SJCRH30 (cell line): ENCODE measurements around the gene UBA6. TPM values are rescaled to one million over a fixed set of nuclear protein-coding genes. Genes with fewer than 3 reads are reported as not detected.

Experiments used
- DNase-seq, 2 experiments: peaks; one replicate each; pipeline ENCODE4 v3.0.0-alpha.2; 2015 to 2020
- H3K27ac ChIP-seq: fragments of 250-450 bp; sonication (Bioruptor Pico); 2 replicates; pipeline ENCODE4 v1.5.1; 2020; ENCODE audit warnings: mild to moderate bottlenecking, moderate library complexity
- H3K27me3 ChIP-seq: fragments of 250-450 bp; sonication (Bioruptor Pico); 2 replicates; pipeline ENCODE4 v1.5.1; 2020; ENCODE audit warnings: mild to moderate bottlenecking, moderate library complexity
- H3K36me3 ChIP-seq: fragments of 250-450 bp; sonication (Bioruptor Pico); 2 replicates; pipeline ENCODE4 v1.5.1; 2020; ENCODE audit warnings: mild to moderate bottlenecking, moderate library complexity
- H3K4me1 ChIP-seq: fragments of 250-450 bp; sonication (Bioruptor Pico); 2 replicates; pipeline ENCODE4 v1.5.1; 2020; ENCODE audit warnings: mild to moderate bottlenecking, moderate library complexity
- H3K4me3 ChIP-seq: fragments of 250-450 bp; sonication (Bioruptor Pico); 2 replicates; pipeline ENCODE4 v1.5.1; 2020; ENCODE audit warnings: mild to moderate bottlenecking, moderate library complexity
- H3K9me3 ChIP-seq: fragments of 250-450 bp; sonication (Bioruptor Pico); replicated peaks from 2 replicates; pipeline ENCODE4 v1.5.1; 2020; ENCODE audit warnings: mild to moderate bottlenecking, moderate library complexity
- total RNA-seq: library from RNA; depleted of rRNA; stranded (reverse); fragments of >200 nt; shearing (Covaris generic); gene quantifications from 2 replicates; pipeline ENCODE4 v1.2.3, GENCODE V29; 2014

The UBA6 gene
- total RNA-seq, 1 experiment from 2014 or later, result 118 TPM

DNA sequence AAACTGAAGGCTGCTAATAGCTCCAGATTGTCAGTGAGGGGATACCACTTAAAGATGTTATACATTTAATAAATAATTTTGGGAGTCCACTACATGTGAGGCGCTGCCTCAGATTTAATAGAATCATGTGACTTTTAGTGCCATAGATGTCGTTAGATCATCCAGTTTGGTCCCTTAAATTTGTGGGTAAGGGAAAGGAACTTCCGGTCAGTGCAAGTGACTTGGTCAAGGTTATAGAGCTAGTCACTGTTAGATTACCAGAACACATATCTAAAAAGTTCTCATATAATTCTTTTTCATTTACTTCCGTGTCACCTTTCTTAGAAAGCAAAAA lies 529 bp upstream of the UBA6 start:
- Histone ChIP-seq H3K36me3 (peaks cover 6% of the 10 kb centered on the region; the same call in 1 of the 2 replicates), H3K9me3 (no peaks in the 10 kb centered on the region), H3K4me3 (peak overlapping the region; percentile 98), H3K27ac (peak overlapping the region; percentile 77), H3K27me3 (no peaks in the 10 kb centered on the region), H3K4me1 (peaks cover 4% of the 10 kb centered on the region)
- DNase-seq, result no peak

DNA sequence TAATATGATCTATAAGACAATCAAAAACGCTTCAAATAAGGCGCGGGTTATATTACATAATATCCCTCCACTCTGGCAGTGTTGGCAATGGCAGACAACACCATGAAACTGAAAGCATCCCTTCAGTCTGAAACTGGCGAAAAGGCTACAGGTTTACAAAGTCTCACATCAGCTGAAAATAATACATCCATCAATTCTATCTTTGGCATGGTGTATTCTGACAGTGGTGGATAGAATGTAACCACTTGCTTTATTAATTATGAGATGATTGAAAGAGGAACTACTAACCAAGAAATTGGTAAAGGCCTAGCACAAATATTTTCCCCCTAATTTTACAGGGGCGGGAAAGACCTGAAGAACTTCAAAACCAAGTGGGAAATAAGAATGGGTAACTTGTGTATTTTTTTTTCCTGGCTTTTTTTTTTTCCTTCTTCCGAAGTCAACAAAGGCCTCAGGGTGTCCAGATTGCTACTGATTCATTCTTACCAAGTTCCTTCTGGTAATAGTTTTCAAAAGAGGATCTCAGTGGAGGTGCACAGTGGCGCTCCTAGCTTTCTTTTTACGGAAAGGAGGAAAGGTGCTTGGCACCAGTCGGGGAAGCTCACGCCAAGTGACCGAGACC lies 728 bp downstream of the UBA6 start:
- peak overlapping the region; percentile 77 for H3K27ac ChIP-seq
- DNase-seq, result peak in 1 of 2 experiments; percentile 16
- peaks cover 16% of the 10 kb centered on the region; the same call in 1 of the 2 replicates for H3K36me3 ChIP-seq
- no peaks in the 10 kb centered on the region for H3K9me3 ChIP-seq
- peaks cover 4% of the 10 kb centered on the region for H3K4me1 ChIP-seq
- H3K4me3 ChIP-seq, result peak overlapping the region; percentile 98
- H3K27me3 ChIP-seq, result no peaks in the 10 kb centered on the region

DNA sequence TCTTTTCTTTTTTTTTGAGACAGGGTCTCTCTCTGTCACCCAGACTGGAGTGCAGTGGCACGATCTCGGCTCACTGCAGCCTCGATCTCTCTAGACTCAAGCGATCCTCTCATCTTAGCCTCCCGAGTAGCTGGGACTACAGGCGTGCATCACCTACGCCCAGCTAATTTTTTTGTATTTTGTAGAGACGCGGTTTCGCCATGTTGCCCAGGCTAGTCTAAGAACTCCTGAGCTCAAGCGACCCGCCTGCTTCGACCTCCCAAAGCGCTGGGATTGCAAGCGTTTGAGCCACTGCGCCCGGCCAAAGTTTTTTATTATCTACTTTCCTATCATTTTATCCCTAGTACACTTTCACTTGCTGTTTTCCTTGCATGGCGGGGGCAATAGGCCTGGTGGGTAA lies 1.4 kb downstream of the UBA6 start:
- peak overlapping the region; percentile 77; the same call in 1 of the 2 replicates for H3K27ac ChIP-seq

DNA sequence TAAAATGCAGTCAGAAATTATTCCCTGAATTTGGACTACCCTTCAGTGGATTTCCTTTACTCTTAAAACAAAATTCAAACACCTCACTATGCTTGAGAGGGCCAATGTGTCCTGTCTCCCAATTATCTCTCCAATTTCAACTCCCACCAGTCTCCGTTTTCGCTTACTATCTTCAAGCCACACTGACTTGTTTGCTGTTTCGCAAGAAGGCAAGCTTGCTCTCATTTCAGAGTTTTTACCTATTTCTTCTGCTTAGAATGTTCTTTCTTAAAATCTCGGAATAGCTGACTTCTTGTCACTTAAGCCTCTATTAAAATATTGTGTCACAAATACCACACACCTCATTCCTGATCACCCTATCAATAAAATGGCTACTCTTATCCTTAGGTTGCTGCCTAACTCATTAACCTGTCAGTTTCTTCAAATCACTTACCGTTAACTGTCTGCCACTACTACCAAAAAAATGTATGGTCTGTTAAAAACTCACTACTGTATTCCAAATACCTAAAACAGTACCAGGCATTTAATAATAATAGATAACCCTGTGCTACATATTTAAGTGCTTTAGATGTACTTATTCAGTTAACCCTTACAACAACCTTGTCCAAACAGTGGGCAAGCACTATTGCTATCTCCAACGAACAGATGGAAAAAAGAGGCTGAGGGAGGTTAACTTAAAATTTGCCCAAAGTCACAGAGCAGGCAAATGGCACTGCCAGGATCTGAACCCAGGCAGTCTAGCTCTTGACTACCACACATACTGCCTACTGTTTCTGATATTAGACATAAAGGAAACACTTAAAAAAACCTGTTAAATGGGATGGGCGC lies 2.9 kb downstream of the UBA6 start:
- Histone ChIP-seq H3K4me3 (no peak overlapping the region), H3K4me1 (peaks cover 4% of the 10 kb centered on the region; the same call in 1 of the 2 replicates), H3K36me3 (peaks cover 29% of the 10 kb centered on the region), H3K9me3 (no peaks in the 10 kb centered on the region), H3K27me3 (no peaks in the 10 kb centered on the region), H3K27ac (no peak overlapping the region)
- no peak for DNase-seq

More for the DNA sequence above, 1.4 kb downstream of the UBA6 start:
- H3K4me1 ChIP-seq, result peaks cover 4% of the 10 kb centered on the region; the same call in 1 of the 2 replicates
- H3K9me3 ChIP-seq, result no peaks in the 10 kb centered on the region
- peak overlapping the region; percentile 98 for H3K4me3 ChIP-seq
- no peaks in the 10 kb centered on the region for H3K27me3 ChIP-seq
- no peak for DNase-seq
- peaks cover 19% of the 10 kb centered on the region; the same call in 1 of the 2 replicates for H3K36me3 ChIP-seq

DNA sequence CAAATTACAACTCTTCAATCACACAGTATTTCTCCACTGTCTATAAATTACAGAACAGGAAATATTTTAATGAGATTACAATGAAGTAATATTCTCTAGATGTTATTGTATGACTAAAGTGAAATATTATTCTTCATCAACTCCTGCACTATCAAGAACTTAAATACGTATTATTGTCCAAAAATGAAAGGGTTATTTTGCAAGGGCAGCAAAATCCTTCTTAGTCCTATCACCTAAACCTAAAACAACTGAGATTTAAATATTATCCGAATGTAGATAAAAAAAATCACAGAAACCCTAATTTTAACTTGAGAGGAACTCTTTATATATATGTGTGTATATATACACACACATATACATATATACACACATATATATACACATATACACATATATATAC lies 4.9 kb downstream of the UBA6 start:
- DNase-seq, result no peak

DNA sequence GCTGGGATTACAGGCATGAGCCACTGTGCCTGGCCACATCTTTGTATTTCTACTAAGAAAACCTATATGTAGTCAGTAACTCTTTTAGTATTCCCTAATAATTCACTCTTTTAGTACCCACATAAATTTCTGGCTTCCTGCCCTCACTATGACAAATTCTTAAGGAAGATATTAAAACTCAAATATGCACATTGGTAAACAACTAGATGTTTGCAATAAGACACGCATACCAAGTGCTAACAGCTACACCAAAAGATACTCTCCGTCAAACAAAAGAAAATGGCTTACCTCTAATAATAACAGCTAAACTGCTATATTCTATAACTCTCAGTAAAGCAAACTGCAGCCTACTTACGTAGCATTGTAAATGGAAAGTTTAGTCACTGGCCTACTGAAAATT lies 6.3 kb downstream of the UBA6 start:
- Histone ChIP-seq H3K27me3 (no peaks in the 10 kb centered on the region), H3K9me3 (no peaks in the 10 kb centered on the region), H3K36me3 (peaks cover 55% of the 10 kb centered on the region), H3K27ac (no peak overlapping the region), H3K4me1 (no peaks in the 10 kb centered on the region), H3K4me3 (no peak overlapping the region)
- DNase-seq, result no peak

More for the DNA sequence above, 4.9 kb downstream of the UBA6 start:
- Histone ChIP-seq H3K36me3 (peaks cover 47% of the 10 kb centered on the region), H3K27ac (no peak overlapping the region), H3K27me3 (no peaks in the 10 kb centered on the region), H3K4me3 (no peak overlapping the region), H3K9me3 (no peaks in the 10 kb centered on the region), H3K4me1 (no peaks in the 10 kb centered on the region)

DNA sequence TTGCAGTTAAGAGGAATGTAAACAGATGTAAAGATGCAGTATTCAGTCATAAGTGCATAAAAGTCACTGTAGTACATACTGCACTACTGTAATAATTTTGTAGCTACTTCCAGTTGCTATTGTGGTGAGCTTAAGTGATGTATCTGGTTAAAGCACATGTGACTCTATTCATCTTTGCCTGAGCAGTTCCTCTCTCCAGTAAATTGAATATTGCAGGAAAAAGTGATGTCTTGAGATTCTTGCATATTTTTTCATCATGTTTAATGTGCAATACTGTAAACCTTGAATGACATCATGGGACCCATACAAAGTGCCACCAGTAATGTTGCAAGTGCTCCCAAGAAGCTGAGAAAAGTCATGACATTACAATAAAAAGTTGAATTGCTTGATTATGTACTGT lies 9.6 kb downstream of the UBA6 start:
- Histone ChIP-seq H3K27ac (no peak overlapping the region), H3K27me3 (no peaks in the 10 kb centered on the region), H3K4me3 (no peak overlapping the region), H3K4me1 (no peaks in the 10 kb centered on the region), H3K36me3 (peaks cover 60% of the 10 kb centered on the region), H3K9me3 (no peaks in the 10 kb centered on the region)
- no peak for DNase-seq

DNA sequence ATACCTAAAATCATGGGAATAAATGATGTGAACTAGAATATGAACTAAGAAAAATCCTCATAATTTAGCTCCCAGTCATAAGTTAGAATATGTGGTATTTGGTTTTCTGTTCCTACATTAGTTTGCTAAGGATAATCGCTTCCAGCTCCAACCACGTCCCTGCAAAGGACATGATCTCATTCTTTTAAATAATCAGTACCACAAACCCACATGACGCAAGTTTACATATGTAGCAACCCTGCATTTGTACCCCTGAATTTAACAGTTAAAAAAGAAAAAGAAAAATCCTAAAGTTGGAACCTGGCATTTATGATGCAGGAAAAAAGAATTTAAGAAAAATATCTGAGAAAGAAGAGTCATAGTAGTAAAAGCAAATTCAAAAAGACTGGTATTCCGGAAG lies 13.3 kb downstream of the UBA6 start:
- no peaks in the 10 kb centered on the region for H3K27me3 ChIP-seq
- no peaks in the 10 kb centered on the region for H3K4me1 ChIP-seq
- no peak for DNase-seq
- H3K36me3 ChIP-seq, result peaks cover 44% of the 10 kb centered on the region
- H3K4me3 ChIP-seq, result no peak overlapping the region
- no peak overlapping the region for H3K27ac ChIP-seq
- H3K9me3 ChIP-seq, result no peaks in the 10 kb centered on the region

DNA sequence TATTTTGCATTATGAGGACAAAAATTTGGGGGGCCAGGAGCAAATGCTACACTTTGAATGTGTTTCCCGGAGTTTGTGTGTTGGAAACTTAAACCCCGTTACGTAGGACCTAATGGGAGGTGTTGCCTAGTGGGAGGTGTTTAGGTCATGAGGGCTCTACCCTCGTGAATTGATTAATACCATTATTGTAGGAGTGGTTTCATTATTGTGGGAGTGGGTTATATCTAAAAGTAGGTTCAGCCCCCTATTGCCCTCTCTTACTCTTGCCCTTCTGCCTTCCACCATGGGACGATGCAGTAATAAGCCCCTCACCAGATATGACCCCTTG lies 15.5 kb downstream of the UBA6 start:
- H3K4me3 ChIP-seq, result no peak overlapping the region
- H3K36me3 ChIP-seq, result peaks cover 41% of the 10 kb centered on the region
- no peaks in the 10 kb centered on the region for H3K9me3 ChIP-seq
- no peaks in the 10 kb centered on the region for H3K27me3 ChIP-seq
- no peak for DNase-seq
- no peaks in the 10 kb centered on the region for H3K4me1 ChIP-seq
- H3K27ac ChIP-seq, result no peak overlapping the region

DNA sequence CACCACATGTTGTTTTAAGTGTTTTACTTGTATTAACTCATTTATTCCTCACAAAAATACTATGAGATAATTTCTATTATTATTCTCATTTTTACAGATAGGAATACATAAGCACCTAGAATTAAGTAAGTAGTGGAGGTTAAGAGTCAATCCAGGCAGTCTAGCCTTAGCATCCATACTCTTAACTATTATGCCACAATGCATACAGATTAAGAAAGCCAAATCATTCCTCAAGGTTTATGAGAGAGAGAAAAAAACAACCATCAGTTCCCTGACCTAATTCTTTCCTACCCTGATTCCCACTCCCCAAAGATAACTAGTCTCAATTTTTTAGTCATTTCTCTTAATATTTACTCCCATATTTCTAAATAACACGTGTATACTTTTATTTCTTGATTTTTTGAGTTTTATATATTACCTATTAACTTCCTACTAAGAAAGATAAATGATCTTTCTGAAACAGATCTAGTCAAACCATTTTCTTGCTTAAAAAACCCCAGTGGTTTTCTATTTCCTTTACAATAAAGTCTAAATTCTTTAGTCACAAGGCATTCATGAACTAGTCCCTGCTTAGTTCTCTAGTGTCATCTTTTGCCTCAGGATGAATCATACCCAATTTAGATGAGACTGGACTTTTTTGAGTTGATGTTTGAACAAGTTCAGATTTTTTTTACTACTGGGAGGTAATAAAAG lies 16.0 kb downstream of the UBA6 start:
- no peaks in the 10 kb centered on the region for H3K9me3 ChIP-seq
- H3K36me3 ChIP-seq, result peaks cover 42% of the 10 kb centered on the region
- H3K27me3 ChIP-seq, result no peaks in the 10 kb centered on the region
- no peak overlapping the region for H3K4me3 ChIP-seq
- H3K4me1 ChIP-seq, result no peaks in the 10 kb centered on the region
- DNase-seq, result no peak
- no peak overlapping the region for H3K27ac ChIP-seq

DNA sequence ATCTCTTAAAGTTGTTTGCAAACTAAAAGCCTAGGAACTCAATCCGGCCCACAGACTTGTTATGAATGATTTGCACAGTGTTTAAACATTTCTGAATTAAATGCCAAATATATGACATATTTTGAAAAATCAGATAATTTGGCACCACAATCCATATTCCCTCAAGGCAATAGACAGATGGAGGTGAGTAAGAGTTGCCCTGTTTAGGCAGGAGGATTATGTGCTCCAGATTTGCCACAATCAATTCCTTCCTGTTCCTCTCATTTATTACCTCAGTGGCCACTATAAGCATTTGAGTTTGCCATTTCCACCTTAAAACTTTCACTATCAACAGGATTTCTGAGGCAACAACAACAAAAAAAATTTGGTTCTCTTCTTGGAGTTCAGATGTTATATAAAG lies 18.7 kb downstream of the UBA6 start:
- Histone ChIP-seq H3K9me3 (no peaks in the 10 kb centered on the region), H3K27me3 (no peaks in the 10 kb centered on the region), H3K36me3 (peaks cover 47% of the 10 kb centered on the region), H3K4me3 (no peak overlapping the region), H3K4me1 (no peaks in the 10 kb centered on the region), H3K27ac (no peak overlapping the region)
- no peak for DNase-seq

DNA sequence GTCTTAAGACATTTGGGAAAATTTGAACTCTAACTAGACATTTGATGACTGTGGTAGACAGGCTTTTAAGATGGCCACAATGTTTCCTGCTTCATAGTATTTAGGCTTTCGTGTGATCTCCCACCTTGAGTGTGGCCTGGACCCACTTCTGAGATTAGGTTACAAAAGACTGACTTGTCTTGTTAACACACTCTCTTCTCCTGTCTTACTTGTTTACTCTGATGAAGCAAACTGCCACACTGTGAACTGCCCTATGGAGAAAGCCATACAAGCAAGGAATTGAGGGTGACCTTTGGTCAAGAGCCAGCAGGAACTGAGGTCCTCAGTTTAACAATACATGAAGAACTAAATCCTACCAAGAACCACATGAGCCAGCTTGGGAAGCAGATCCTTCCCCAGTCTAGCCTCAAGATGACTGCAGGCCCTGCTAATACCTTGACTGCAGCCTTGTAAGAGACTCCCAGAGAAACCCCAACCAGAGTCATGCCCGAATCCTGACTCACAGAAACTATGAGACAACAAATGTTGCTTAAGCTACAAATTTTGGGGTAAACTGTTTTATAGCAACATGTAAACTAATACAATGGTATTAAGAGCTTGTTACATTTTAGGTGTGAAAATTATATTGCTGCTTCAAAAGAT lies 20.3 kb downstream of the UBA6 start:
- no peak overlapping the region for H3K27ac ChIP-seq
- H3K9me3 ChIP-seq, result no peaks in the 10 kb centered on the region
- no peaks in the 10 kb centered on the region for H3K4me1 ChIP-seq
- H3K4me3 ChIP-seq, result no peak overlapping the region
- H3K27me3 ChIP-seq, result no peaks in the 10 kb centered on the region
- peaks cover 54% of the 10 kb centered on the region for H3K36me3 ChIP-seq
- no peak for DNase-seq

DNA sequence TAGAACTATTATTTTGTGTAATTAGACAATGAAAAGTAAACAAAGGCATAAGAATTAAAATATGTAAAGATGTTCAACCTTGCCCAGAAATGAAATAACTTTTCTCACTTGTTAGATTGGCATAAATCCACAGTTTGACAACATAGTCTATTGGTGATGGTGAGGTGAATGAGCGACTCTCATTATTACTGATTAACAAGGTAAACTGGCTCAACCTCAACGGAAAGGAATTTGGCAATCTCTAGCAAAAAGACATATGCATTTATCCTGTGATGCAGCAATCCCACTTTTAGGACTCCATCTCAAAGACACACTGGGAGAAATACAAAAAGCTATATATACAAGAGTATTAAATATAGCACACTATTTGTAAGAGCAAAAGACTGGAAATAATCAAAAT lies 22.3 kb downstream of the UBA6 start:
- Histone ChIP-seq H3K36me3 (peaks cover 74% of the 10 kb centered on the region), H3K27me3 (no peaks in the 10 kb centered on the region), H3K4me1 (no peaks in the 10 kb centered on the region), H3K4me3 (no peak overlapping the region), H3K27ac (no peak overlapping the region), H3K9me3 (no peaks in the 10 kb centered on the region)
- no peak for DNase-seq

DNA sequence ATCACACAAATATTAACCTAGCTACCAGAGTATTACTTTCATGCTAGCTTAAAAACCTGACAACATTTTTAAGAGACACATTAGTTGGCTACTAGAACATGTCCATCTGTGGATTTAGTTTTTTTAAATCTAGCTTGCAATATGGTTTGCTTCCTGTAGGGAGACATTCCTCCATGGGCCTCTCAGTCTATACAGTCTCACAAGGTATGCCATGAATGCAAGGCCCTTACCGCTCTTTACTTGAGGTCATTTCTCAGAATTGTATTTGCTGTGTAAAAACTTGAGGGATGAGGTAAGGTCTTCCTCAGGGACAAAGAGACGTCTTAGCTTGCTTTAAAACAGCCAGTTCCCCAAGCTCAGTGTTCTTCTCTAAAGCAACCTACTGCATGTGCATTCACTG lies 26.9 kb downstream of the UBA6 start:
- DNase-seq, result no peak
- Histone ChIP-seq H3K27ac (no peak overlapping the region), H3K9me3 (no peaks in the 10 kb centered on the region), H3K4me1 (no peaks in the 10 kb centered on the region), H3K27me3 (no peaks in the 10 kb centered on the region), H3K36me3 (peaks cover 83% of the 10 kb centered on the region), H3K4me3 (no peak overlapping the region)

DNA sequence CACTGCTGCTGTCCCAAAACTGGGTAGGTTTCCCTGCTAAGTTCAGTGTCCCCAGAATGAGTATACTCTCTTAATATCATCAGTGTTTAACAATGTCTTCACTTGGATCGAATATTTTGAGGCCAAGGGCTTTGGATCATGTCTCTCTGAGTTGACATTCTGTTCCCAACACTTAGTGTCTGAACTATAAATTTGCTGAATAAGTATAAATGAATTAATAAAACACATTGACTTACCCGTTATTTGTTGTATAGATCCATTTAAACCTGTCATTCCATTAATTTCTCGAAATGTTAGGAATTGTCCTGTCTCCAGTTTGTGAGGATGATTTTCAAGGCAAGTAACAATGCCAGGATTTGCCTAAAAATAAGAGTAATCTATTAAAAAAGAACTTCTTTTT lies 32.6 kb downstream of the UBA6 start:
- Histone ChIP-seq H3K36me3 (peaks cover 84% of the 10 kb centered on the region), H3K4me3 (no peak overlapping the region), H3K27ac (no peak overlapping the region), H3K9me3 (no peaks in the 10 kb centered on the region), H3K27me3 (no peaks in the 10 kb centered on the region), H3K4me1 (no peaks in the 10 kb centered on the region)
- no peak for DNase-seq
